CD4-positive, alpha-beta T cell (primary cell): ENCODE results near the gene PKNOX1. TPM values are rescaled to one million over a fixed set of nuclear protein-coding genes. Genes with fewer than 3 reads are reported as not detected.

Source experiments
- ATAC-seq: fragments of 200-7000 bp; cut with Tn5 transposase; one replicate; pipeline ENCODE4 v1.10.0; 2022; ENCODE audit warnings: mild to moderate bottlenecking; ENCODE audit not compliant: poor library complexity
- CTCF ChIA-PET: fragments of 350-600 bp; sonication (Branson Sonifier 250); formaldehyde crosslinking; loops from one replicate; lab custom pipeline; 2021; ENCODE audit warnings: antibody characterized with exemption, inconsistent platforms; lab: Charles Lee
- POLR2A ChIA-PET: fragments of 350-600 bp; sonication (Branson Sonifier 250); formaldehyde crosslinking; loops from one replicate; lab custom pipeline; 2021; ENCODE audit warnings: antibody characterized with exemption, inconsistent platforms; lab: Charles Lee
- DNase-seq, 14 experiments: peaks; one replicate each; pipeline ENCODE4 v3.0.0-alpha.2; 2013 to 2020; ENCODE audit warnings: mixed read lengths in 2 of 14
- H3K27ac ChIP-seq, 2 donors: one replicate each; pipeline versions ENCODE4 v1.5.1 to v1.7.0; 2013; ENCODE audit warnings: low read length in 2 of 2, low read depth in 1 of 2, mild to moderate bottlenecking in 1 of 2
- H3K27me3 ChIP-seq, 2 experiments: 1 replicate in 1 of 2; 2 replicates in 1 of 2; pipeline versions ENCODE4 v1.6.1 to v1.7.0; 2013; ENCODE audit warnings: low read length in 2 of 2, control low read depth in 1 of 2, mild to moderate bottlenecking in 1 of 2, moderate library complexity in 1 of 2; ENCODE audit not compliant: insufficient read depth in 2 of 2, control insufficient read depth in 1 of 2
- H3K36me3 ChIP-seq: one replicate; pipeline ENCODE4 v1.6.1; 2013; ENCODE audit warnings: low read length, control low read depth; ENCODE audit not compliant: insufficient read depth
- H3K4me1 ChIP-seq: one replicate; pipeline ENCODE4 v1.6.1; 2013; ENCODE audit warnings: low read length, control low read depth; ENCODE audit not compliant: insufficient read depth
- H3K4me3 ChIP-seq: one replicate; pipeline ENCODE4 v1.5.1; 2013; ENCODE audit warnings: mild to moderate bottlenecking, low read length, moderate library complexity
- H3K9me3 ChIP-seq, 2 experiments: 1 replicate in 1 of 2; 2 replicates in 1 of 2; pipeline versions ENCODE4 v1.6.1 to v1.7.0; 2013; ENCODE audit warnings: low read length in 2 of 2, mild to moderate bottlenecking in 2 of 2, control low read depth in 1 of 2, moderate library complexity in 1 of 2; ENCODE audit not compliant: control insufficient read depth in 1 of 2, insufficient read depth in 1 of 2
- H3K27ac Mint-ChIP-seq: one replicate; pipeline ENCODE4 v1.8.0; 2020; ENCODE audit warnings: mixed read lengths
- H3K27me3 Mint-ChIP-seq: one replicate; pipeline ENCODE4 v1.8.0; 2021; ENCODE audit warnings: mixed read lengths
- H3K36me3 Mint-ChIP-seq: one replicate; pipeline ENCODE4 v1.8.0; 2021; ENCODE audit warnings: low read depth, mixed read lengths
- H3K4me1 Mint-ChIP-seq: one replicate; pipeline ENCODE4 v1.8.0; 2021; ENCODE audit warnings: low read depth, mixed read lengths
- H3K4me3 Mint-ChIP-seq: one replicate; pipeline ENCODE4 v1.8.0; 2020; ENCODE audit warnings: mild to moderate bottlenecking, mixed read lengths
- H3K9me3 Mint-ChIP-seq: one replicate; pipeline ENCODE4 v1.8.0; 2020; ENCODE audit warnings: mixed read lengths
- intact Hi-C, 2 experiments: fragments of 100-400 bp; cut with DNase I in 1 of 2; cut with micrococcal nuclease in 1 of 2; formaldehyde crosslinking; loops; one replicate each; pipeline versions ENCODE4 v1.15.1 to v1.9.0; 2023 to 2025; cut with DNase I, micrococcal nuclease
- total RNA-seq, 174 experiments: library from RNA in 2 of 174; stranded (reverse) in 2 of 174; gene quantifications; one replicate each; pipeline ENCODE4 v1.2.3 and lab custom pipeline; 2021 to 2026
- TF ChIP-seq, protein P1 (sequence below): fragments of 200-600 bp; IDR thresholded peaks from one replicate; pipeline ENCODE4 v1.8.0; 2022; ENCODE audit warnings: antibody characterized with exemption, mild to moderate bottlenecking

The PKNOX1 gene
- total RNA-seq, 2 experiments from 2014 or later = 10.3 TPM

DNA sequence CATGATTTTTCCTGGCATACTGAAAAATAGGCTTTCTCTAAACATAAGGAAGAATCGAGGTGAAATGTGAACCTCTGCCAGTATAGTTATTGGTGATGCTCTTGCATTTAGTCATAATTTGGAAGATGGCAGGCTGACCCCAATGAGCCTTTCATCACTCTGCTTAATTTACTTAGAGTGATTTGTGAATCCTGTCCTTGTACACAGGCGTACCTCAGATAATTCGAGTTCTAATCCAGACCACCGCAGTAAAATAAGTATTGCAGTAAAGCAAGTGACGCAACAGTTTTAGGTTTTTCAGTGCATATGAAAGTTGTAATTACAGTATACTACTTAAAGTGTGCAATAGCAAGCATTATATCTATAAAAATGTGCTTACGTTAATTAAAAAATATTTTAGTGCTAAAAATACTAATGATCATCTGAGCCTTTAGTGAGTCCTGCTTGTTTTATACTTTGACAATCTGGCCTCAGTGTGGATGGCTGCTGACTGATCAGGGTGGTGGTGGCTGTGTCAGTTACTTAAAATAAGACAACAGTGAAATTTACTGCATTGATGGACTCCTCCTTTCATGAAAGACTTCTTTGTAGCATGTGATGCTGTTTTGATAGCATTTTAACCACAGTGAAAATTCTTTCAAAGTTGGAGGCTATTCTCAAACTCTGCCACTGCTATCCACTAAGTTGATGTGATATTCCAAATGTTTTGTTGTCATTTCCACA is 1.7 kb downstream of the PKNOX1 start:
- peak overlapping the region; percentile 86 for H3K4me3 ChIP-seq
- peaks cover 21% of the 10 kb centered on the region for H3K4me1 ChIP-seq
- H3K27ac Mint-ChIP-seq = peak overlapping the region; percentile 91
- ChIA-PET POLR2A (no interaction called here), CTCF (no interaction called here)
- ATAC-seq (no peak), DNase-seq (no peak)
- peaks cover 3% of the 10 kb centered on the region for H3K36me3 ChIP-seq
- no peaks in the 10 kb centered on the region for H3K9me3 Mint-ChIP-seq
- no peaks in the 10 kb centered on the region for H3K27me3 Mint-ChIP-seq
- intact Hi-C loops = no loop called here
- TF ChIP-seq, protein P1, sequence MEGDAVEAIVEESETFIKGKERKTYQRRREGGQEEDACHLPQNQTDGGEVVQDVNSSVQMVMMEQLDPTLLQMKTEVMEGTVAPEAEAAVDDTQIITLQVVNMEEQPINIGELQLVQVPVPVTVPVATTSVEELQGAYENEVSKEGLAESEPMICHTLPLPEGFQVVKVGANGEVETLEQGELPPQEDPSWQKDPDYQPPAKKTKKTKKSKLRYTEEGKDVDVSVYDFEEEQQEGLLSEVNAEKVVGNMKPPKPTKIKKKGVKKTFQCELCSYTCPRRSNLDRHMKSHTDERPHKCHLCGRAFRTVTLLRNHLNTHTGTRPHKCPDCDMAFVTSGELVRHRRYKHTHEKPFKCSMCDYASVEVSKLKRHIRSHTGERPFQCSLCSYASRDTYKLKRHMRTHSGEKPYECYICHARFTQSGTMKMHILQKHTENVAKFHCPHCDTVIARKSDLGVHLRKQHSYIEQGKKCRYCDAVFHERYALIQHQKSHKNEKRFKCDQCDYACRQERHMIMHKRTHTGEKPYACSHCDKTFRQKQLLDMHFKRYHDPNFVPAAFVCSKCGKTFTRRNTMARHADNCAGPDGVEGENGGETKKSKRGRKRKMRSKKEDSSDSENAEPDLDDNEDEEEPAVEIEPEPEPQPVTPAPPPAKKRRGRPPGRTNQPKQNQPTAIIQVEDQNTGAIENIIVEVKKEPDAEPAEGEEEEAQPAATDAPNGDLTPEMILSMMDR = no peak
- H3K4me3 Mint-ChIP-seq = peak overlapping the region; percentile 92
- peaks cover 28% of the 10 kb centered on the region for H3K36me3 Mint-ChIP-seq
- H3K27ac ChIP-seq = peak overlapping the region; percentile 50 to 80
- H3K4me1 Mint-ChIP-seq = peaks cover 42% of the 10 kb centered on the region
- H3K27me3 ChIP-seq = no peaks in the 10 kb centered on the region
- no peaks in the 10 kb centered on the region for H3K9me3 ChIP-seq

DNA sequence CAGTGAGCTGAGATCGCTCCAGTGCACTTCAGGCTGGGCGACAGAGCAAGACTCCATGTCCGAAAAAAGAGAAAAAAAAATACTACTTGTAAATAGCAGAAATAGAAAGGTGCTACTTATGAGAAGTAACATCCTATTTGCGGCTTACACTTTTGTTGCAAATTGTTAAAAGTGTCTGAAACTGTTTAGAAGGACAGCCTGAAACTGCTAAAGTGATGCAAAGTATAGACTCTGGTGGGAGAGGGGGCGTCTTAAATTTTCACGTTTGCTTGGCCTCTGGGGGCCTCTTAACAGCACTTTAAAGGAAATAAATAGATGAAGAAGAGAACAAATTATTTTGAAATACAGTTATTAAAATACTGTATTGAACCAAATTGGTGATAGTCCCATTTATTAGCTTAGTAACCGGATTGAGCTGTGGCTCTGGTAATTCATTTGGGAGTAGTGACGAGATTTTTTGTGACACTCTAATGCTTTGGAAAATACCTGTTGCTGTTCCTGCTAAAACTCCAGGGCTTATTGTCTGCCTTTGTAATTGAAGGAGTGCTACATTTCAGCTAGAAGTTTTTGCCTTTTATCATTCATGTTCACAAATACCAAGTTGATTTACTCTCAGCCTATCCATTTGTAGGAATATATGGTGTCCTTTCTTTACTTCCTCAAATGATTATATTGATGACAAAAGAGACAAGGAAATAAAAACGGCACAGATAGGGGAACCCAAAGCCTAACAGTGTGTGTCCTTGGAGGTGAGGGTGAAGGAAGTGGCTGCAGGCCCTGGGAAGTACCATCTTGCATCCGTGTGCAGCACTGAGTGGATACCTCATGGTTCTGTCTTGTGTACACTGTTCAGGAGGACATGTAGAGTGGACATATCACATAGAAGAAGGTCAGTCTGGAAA is 6.2 kb downstream of the PKNOX1 start:
- Histone ChIP-seq H3K4me1 (peaks cover 8% of the 10 kb centered on the region), H3K27me3 (no peaks in the 10 kb centered on the region), H3K9me3 (no peaks in the 10 kb centered on the region), H3K36me3 (peaks cover 3% of the 10 kb centered on the region), H3K4me3 (no peak overlapping the region), H3K27ac (no peak overlapping the region)
- no peaks in the 10 kb centered on the region for H3K9me3 Mint-ChIP-seq
- ChIA-PET POLR2A (no interaction called here), CTCF (no interaction called here)
- peaks cover 20% of the 10 kb centered on the region for H3K36me3 Mint-ChIP-seq
- peaks cover 41% of the 10 kb centered on the region for H3K4me1 Mint-ChIP-seq
- no peak overlapping the region for H3K27ac Mint-ChIP-seq
- no peak for ATAC-seq
- H3K27me3 Mint-ChIP-seq = no peaks in the 10 kb centered on the region
- intact Hi-C loops = no loop called here
- TF ChIP-seq, protein P1 = no peak
- no peak overlapping the region for H3K4me3 Mint-ChIP-seq
- no peak for DNase-seq

DNA sequence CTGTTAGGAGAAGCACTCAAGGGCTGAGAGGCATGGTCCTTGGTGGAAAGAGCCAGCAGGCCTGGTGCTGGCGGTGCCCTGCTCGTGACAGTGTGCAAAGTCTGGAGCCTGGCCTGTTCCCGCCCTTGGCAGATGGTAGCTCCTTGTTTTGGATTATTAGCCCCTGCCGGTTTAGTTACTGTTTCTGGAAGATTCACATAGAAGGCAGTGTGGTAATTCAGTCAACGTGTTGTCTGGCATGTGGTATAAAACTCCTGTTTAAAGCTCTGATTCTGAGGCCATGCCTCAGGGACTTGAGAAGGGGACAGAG is 6.8 kb downstream of the PKNOX1 start:
- Mint-ChIP-seq H3K4me3 (no peak overlapping the region), H3K27ac (no peak overlapping the region), H3K9me3 (no peaks in the 10 kb centered on the region), H3K4me1 (peaks cover 35% of the 10 kb centered on the region), H3K36me3 (peaks cover 16% of the 10 kb centered on the region), H3K27me3 (no peaks in the 10 kb centered on the region)
- ChIA-PET CTCF (no interaction called here), POLR2A (no interaction called here)
- ATAC-seq (no peak), DNase-seq (no peak)
- intact Hi-C loops = no loop called here
- H3K27me3 ChIP-seq = no peaks in the 10 kb centered on the region
- no peaks in the 10 kb centered on the region for H3K9me3 ChIP-seq
- H3K36me3 ChIP-seq = peaks cover 3% of the 10 kb centered on the region
- no peak overlapping the region for H3K4me3 ChIP-seq
- no peak overlapping the region for H3K27ac ChIP-seq
- H3K4me1 ChIP-seq = peaks cover 5% of the 10 kb centered on the region
- TF ChIP-seq, protein P1 = no peak
